GM12874 (cell line): Measurements from ENCODE around the gene CNDP2.

Experiments used
- CTCF ChIP-seq: IDR thresholded peaks from 2 replicates; pipeline ENCODE4 v1.5.1; 2011; ENCODE audit warnings: low read depth, mild to moderate bottlenecking, control low read depth, low read length, moderate library complexity; ENCODE audit not compliant: insufficient read depth

The CNDP2 gene

GRCh38 chr18:74486119-74486849 lies 9.9 kb upstream of the CNDP2 start:
- no peak for TF ChIP-seq CTCF

- TF ChIP-seq CTCF: no peak
These were observed 7.8 kb upstream of the CNDP2 start for GRCh38 chr18:74488354-74488753.

GRCh38 chr18:74488864-74489263 lies 7.3 kb upstream of the CNDP2 start:
- TF ChIP-seq CTCF: no peak

- TF ChIP-seq CTCF: no peak
These were observed 6.5 kb upstream of the CNDP2 start for GRCh38 chr18:74489676-74490075.

GRCh38 chr18:74492259-74492658 lies 3.9 kb upstream of the CNDP2 start:
- TF ChIP-seq CTCF: no peak

- peak; percentile 63 for TF ChIP-seq CTCF
These were observed 2.5 kb upstream of the CNDP2 start for GRCh38 chr18:74493689-74494088.

- TF ChIP-seq CTCF: no peak
These were observed 1.6 kb upstream of the CNDP2 start for GRCh38 chr18:74494514-74494913.
